ENCODE results near the gene LGALS9. TPM values are rescaled to one million over a fixed set of nuclear protein-coding genes. Genes with fewer than 3 reads are reported as not detected.

LGALS9 gene
- total and polyA plus RNA-seq, 2 experiments from 2014 or later: 3.1 to 14.1 TPM

DNA sequence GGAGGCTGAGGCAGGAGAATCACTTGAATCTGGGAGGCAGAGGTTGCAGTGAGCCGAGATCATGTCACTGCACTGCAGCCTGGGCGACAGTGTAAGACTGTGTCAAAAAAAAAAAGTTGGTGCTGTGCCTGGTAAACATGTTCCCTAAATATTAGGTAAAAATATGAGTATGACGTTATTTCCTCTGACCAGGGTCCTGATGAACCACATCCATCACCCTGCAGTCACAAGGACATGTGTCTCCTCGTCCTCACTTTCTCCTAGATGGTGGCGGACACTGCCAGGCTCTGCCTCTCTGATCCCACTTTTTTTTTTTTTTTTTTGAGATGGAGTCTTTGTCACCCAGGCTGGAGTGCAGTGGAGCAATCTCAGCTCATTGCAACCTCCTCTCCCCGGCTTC lies 28.7 kb downstream of the LGALS9 start:
- 78% methylated on average over 6 of the region's 6 CpGs for WGBS (ENCODE audit: low lambda C conversion rate, missing lambda C conversion rate)
- H3K79me2 ChIP-seq: no peaks in the 10 kb centered on the region

DNA sequence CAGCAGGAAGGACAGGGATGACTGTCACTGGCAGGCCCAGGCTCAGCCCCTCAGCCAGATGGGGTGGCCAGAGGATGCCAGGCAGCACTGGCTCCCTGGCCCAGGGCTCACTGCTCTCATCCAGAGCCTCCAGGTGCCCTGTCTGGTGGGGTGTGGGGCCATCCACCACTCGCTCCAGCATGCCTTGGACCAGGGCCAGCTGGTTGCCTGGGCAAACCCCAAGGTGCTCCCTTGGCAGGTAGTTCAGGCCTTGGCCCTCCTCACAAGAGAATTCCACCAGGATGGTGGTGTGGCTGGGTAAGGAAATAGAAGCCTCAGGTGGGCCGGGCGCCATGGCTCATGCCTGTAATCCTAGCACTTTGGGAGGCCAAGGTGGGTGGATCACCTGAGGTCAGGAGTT lies 29.4 kb downstream of the LGALS9 start:
- Histone ChIP-seq H3K4me3 (no peak overlapping the region), H3K4me2 (no peak overlapping the region), H3K27ac (no peak overlapping the region), H3K9me3 (ENCODE audit: low read depth) (no peaks in the 10 kb centered on the region), H4K20me1 (ENCODE audit: insufficient read depth, poor library complexity, severe bottlenecking) (no peaks in the 10 kb centered on the region), H3K4me1 (ENCODE audit: insufficient read depth) (no peaks in the 10 kb centered on the region), H3K79me2 (no peaks in the 10 kb centered on the region), H2AFZ (no peak overlapping the region), H3K36me3 (replicated peaks; ENCODE audit: insufficient read depth, low read depth) (no peaks in the 10 kb centered on the region), H3K9me2 (replicated peaks; ENCODE audit: insufficient read depth) (no peaks in the 10 kb centered on the region), H3K27me3 (no peaks in the 10 kb centered on the region)
- 82% methylated on average over 3 of the region's 3 CpGs for WGBS (ENCODE audit: low lambda C conversion rate, missing lambda C conversion rate)
- TF ChIP-seq EZH2phosphoT487 (IDR thresholded peaks at IDR 0.05; ENCODE audit: low read depth, severe bottlenecking, unreplicated experiment) (no peak), EZH2 (IDR thresholded peaks at IDR 0.05; ENCODE audit: borderline replicate concordance) (no peak)
- TF ChIP-seq, protein P1, sequence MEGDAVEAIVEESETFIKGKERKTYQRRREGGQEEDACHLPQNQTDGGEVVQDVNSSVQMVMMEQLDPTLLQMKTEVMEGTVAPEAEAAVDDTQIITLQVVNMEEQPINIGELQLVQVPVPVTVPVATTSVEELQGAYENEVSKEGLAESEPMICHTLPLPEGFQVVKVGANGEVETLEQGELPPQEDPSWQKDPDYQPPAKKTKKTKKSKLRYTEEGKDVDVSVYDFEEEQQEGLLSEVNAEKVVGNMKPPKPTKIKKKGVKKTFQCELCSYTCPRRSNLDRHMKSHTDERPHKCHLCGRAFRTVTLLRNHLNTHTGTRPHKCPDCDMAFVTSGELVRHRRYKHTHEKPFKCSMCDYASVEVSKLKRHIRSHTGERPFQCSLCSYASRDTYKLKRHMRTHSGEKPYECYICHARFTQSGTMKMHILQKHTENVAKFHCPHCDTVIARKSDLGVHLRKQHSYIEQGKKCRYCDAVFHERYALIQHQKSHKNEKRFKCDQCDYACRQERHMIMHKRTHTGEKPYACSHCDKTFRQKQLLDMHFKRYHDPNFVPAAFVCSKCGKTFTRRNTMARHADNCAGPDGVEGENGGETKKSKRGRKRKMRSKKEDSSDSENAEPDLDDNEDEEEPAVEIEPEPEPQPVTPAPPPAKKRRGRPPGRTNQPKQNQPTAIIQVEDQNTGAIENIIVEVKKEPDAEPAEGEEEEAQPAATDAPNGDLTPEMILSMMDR (IDR thresholded peaks at IDR 0.05; ENCODE audit: poor library complexity): no peak
- DNase-seq (ENCODE audit: low spot score): no peak

More for the DNA sequence above, 28.7 kb downstream of the LGALS9 start:
- TF ChIP-seq EZH2phosphoT487 (IDR thresholded peaks at IDR 0.05; ENCODE audit: low read depth, severe bottlenecking, unreplicated experiment) (no peak), EZH2 (IDR thresholded peaks at IDR 0.05; ENCODE audit: borderline replicate concordance) (no peak)
- TF ChIP-seq, protein P1 (IDR thresholded peaks at IDR 0.05; ENCODE audit: poor library complexity): no peak
- Histone ChIP-seq H3K27me3 (no peaks in the 10 kb centered on the region), H2AFZ (no peak overlapping the region), H3K4me1 (ENCODE audit: insufficient read depth) (no peaks in the 10 kb centered on the region), H3K9me3 (ENCODE audit: low read depth) (no peaks in the 10 kb centered on the region), H3K36me3 (replicated peaks; ENCODE audit: insufficient read depth, low read depth) (no peaks in the 10 kb centered on the region), H3K27ac (no peak overlapping the region), H3K9me2 (replicated peaks; ENCODE audit: insufficient read depth) (no peaks in the 10 kb centered on the region), H4K20me1 (ENCODE audit: insufficient read depth, poor library complexity, severe bottlenecking) (no peaks in the 10 kb centered on the region), H3K4me2 (no peak overlapping the region), H3K4me3 (no peak overlapping the region)
- DNase-seq (ENCODE audit: low spot score): no peak

DNA sequence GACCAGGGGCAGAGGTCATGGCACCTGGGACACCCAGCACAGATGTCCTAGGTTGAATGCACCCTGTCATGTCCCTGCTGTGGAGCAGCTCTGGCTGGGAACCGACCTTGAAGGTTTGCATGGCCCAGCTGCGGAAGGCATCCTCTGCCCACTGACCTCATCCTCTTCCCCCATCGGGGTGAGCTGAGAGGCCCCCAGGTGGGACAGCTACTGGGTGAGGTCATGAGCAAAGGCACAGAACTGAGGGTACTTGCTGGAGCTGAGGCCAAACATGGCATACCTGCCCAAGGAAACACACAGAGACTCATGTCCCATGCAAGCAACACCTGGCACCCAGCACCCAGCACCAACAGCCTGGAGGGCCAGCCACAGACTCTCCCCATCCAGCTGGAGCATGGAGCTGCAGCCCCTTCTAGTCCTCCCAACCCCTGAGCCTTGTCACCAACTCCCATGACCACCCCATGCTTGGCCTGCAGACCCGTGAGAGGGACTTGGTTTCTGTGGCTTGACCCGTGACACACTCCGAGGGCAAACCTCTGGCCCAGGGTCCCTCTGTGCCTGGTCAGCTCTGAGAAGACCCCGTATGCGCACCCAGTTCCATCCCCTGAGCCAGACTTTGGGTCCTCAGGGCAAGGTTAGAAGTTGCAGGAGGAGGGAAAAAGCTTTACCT lies 33.1 kb downstream of the LGALS9 start:
- H3K27me3 ChIP-seq: no peaks in the 10 kb centered on the region
- TF ChIP-seq, protein P1 (IDR thresholded peaks at IDR 0.05; ENCODE audit: poor library complexity): no peak
- no peak for TF ChIP-seq EZH2phosphoT487 (IDR thresholded peaks at IDR 0.05; ENCODE audit: low read depth, severe bottlenecking, unreplicated experiment)
- TF ChIP-seq EZH2 (IDR thresholded peaks at IDR 0.05; ENCODE audit: borderline replicate concordance): no peak
- no peak overlapping the region for H2AFZ ChIP-seq
- H4K20me1 ChIP-seq (ENCODE audit: insufficient read depth, poor library complexity, severe bottlenecking): no peaks in the 10 kb centered on the region
- no peaks in the 10 kb centered on the region for H3K9me3 ChIP-seq (ENCODE audit: low read depth)
- H3K9me2 ChIP-seq (replicated peaks; ENCODE audit: insufficient read depth): no peaks in the 10 kb centered on the region
- H3K4me3 ChIP-seq: no peak overlapping the region
- no peak overlapping the region for H3K4me2 ChIP-seq
- H3K27ac ChIP-seq: no peak overlapping the region
- no peaks in the 10 kb centered on the region for H3K4me1 ChIP-seq (ENCODE audit: insufficient read depth)
- no peaks in the 10 kb centered on the region for H3K79me2 ChIP-seq
- H3K36me3 ChIP-seq (replicated peaks; ENCODE audit: insufficient read depth, low read depth): no peaks in the 10 kb centered on the region
- DNase-seq (ENCODE audit: low spot score): no peak
- WGBS (ENCODE audit: low lambda C conversion rate, missing lambda C conversion rate): 81% methylated on average over 8 of the region's 8 CpGs
